ENCODE data around the gene CCDC197.

The CCDC197 gene

DNA sequence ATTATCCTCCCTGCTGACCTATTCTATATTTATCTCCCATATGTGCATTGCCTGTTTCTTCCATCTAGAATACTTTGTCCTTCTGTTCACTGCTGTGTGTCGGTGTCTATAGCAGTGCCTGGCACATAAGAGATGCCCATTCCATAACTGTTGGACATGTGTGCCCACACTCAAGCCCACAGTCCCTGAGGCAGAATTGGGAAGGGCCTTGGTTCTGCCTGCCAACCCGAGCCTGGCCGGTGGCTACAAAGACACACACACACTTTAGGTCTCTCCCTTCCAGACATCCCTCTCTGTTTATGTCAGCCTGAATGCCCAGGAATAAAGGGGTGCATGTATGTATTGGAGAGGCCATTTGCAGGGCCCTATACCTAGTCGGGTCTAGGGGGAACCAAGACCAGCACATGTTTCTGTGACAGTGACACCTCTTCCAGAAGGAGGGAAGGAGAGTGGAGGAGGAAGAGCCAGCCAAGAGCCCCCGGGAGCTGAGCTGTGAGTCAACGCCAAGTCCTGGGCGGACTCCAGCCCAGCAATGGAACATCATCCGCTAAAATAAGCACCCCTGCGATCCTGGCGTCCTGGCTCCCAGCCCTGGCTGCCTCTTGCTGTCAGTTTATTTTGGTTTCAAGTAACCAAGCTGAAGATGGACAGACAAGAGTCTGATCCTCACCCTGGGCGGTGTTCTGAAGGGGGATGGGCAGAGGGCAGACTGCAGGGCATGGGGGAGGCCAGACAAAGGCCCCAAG, 16.5 kb upstream of the CCDC197 start:
- no peak for DNase-seq

GRCh38 chr14:93981316-93982229, 15.5 kb upstream of the CCDC197 start:
- peak in 1 of 2 experiments; percentile 23 for DNase-seq

DNA sequence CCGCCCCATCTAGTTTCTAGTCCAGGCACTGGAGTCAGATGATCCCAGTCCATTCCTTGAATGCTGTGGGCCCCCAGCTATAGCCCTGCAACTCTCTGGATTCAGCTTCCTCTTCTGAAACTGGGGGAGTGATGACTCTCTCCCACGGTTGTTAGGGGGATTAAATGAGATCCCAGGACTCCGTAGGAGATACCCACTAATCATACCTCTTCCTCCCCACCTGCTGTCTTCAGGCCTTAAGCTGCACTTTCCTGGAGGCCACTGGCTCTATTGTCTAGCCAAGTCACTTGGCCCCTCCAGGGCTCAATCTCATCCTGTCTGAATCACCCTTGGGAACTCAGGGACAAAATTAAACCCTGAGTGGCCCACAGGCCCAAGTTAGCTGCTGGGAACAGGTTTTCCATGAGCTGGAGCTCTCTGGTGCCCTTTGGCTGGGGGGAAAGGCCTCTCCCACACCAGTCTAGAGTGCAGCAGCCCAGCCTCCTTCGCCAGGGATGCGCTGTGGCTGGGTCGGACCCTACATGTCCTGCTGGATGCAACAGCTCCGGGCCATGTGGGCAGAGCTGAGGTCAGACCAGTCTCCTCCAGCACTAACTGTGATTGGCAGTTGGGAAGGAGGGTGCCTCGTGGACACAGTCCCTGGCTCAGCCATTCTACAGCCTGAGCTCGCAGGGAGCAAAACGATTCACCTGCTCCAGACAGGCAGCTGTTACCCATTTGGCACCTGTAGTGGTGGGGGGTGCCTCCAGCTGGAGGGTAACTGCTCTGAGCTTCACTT, 14.7 kb upstream of the CCDC197 start:
- DNase-seq, result peak in 1 of 2 experiments; percentile 53

GRCh38 chr14:93984070-93984469, 13.0 kb upstream of the CCDC197 start:
- DNase-seq, result no peak

GRCh38 chr14:93984987-93985410, 12.1 kb upstream of the CCDC197 start:
- peak in 1 of 2 experiments; percentile 32 for DNase-seq

DNA sequence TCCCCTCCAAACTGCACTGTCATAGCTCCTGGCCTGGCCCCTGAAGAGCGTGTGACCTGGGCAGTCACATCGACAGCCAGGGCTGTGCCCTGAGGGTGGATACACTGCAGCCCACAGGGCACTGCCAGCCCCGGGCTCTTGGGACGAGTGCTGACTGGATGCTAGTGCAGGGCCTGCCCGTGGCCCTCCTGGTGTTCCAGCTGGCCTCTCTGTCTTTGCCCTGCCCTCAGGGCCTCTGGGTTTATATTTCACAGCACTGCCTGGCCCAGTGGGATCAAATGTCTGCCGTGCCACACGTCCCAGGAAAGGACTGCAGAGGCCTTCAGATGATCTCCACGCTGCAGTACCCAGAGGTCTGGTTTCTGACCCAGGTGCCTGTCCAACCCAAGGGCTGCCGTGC, 10.1 kb upstream of the CCDC197 start:
- peak; percentile 36 to 68 for DNase-seq

DNA sequence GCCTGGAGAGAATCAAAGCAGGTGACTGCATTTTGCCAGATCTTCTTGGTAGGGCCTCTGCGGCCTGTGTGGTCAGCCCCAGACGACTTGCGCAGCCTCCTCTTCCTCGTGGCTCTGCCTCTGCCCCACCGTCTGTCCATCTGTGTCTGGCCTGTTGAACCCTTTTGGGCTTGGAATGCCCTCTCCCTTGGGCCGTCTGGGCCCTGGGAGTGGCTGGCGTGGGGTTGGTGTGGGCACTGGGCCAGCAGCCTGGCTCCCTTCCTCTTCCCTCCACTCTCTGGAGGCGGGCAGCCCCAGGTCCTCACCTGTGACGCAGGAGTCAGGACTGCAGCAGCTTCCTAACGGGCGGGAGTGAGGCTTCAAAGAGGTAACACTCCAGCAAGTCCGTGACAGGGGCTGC, 9.7 kb upstream of the CCDC197 start:
- no peak for DNase-seq

DNA sequence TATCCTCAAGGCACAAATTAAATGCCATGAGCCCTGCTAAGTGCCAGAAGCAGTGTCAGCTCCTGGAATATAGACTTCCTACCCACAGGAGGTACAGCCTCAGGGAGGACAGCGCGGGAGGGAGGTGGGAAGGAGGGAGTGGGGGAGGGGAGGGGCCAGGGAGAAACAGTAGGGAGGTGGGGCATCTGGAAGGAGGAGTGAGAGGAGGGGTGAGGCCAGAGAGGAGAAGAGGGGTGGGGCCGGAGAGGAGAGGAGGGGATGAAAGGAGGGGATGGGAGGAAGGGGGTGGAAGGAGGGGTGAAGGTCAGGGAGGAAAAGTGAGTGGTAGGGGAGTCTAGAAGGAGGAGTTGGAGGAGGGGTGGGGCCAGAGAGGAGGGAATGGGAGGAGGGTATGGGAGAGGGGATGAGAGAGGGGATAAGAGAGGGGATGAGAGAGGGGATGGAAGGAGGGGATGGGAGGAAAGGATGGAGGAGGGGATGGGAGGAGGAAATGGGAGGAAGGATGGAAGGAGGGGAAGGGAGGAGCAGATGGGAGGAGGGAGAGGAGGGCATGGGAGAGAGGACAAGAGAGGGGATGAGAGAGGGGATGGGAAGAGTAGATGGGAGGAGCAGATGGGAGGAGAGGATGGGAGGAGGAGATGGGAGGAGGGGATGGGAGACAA, 9.2 kb upstream of the CCDC197 start:
- DNase-seq, result no peak

- DNase-seq, result no peak
Observed at GRCh38 chr14:93989939-93990338, 7.2 kb upstream of the CCDC197 start.

DNA sequence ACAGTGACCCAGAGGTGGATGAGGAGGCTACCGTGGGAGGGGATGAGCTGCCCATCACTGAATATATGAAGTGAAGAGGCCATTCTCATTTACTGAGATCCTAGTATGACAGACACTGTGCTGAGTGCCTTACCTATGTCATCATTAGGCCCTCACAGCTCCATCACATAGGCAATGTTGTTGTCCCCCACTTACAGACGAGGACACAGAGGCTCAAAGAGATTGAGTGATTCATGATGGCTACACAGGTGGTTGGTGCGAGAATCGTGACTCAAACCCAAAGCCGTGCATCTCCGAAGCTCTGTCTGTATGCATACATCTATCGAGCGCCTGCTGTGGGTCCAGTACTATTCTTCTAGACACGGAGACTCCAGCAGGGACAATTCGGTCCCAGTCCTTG, 5.9 kb upstream of the CCDC197 start:
- DNase-seq, result no peak

DNA sequence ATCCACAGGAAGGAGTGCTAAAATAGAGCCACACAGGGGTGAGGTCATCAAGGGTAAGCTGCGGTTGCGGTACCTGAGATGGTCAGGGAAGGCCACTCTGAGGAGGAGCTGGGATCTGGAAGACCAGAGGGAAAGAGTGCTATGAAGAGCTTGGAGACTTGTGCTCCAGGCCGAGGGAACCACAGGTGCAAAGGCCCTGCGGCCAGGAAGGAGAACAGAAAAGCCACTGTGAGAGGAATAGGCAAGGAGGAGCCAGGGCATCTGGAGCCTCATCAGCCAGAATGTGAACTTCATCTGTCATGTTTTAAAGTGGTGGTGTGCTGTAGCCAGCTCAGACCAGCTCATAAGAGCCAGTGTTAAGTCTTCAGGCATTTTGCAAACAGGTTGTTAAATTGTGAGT, 5.5 kb upstream of the CCDC197 start:
- no peak for DNase-seq

- DNase-seq, result no peak
Observed at GRCh38 chr14:93993382-93993781, 3.7 kb upstream of the CCDC197 start.

GRCh38 chr14:93994919-93995682, 2.0 kb upstream of the CCDC197 start:
- DNase-seq, result no peak

GRCh38 chr14:93996130-93996695, 888 bp upstream of the CCDC197 start:
- no peak for DNase-seq

DNA sequence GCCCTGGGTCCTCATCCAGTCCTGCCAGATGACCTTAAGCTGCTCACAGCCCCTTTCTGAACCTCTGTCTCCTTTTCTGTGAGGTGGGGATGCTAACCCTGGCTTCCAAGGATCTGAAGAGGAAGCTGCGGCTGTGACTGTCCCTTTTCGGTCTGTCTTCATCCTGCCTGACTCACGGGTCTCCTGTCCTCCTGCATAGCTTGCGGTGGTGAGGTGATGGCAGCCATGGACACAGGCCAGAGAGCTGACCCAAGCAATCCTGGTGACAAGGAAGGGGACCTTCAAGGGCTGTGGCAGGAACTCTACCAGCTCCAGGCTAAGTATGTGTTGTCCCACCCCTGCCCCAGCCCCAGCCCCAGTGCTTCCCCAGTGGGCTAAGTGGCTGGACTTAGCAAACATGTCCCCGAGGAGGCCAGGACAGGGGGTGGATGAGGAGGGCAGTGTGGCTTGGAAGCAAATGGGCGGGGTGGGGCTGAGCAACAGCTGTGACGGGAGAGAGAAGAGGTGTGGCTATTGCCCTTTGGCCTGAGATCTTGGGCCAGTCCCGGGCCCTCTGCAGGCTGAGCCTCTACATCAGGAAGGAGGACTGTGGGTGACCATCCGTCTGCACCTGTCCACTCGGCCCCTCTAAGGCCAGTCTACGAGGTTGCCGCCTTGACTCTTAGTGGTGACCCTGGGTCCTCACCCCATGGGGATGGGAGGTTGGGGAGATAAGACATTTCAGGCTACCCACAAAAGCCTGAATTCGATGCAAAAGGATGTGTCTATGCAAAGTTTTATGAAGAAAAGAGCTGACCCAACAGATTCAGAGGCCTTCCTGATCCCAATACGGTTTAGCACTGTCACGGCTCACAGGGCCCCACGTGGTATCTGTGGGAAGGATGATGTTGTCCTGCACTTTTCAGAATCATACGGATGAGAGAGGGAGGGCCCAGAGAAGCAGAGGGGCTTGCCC, 1.1 kb downstream of the CCDC197 start:
- DNase-seq, result no peak

DNA sequence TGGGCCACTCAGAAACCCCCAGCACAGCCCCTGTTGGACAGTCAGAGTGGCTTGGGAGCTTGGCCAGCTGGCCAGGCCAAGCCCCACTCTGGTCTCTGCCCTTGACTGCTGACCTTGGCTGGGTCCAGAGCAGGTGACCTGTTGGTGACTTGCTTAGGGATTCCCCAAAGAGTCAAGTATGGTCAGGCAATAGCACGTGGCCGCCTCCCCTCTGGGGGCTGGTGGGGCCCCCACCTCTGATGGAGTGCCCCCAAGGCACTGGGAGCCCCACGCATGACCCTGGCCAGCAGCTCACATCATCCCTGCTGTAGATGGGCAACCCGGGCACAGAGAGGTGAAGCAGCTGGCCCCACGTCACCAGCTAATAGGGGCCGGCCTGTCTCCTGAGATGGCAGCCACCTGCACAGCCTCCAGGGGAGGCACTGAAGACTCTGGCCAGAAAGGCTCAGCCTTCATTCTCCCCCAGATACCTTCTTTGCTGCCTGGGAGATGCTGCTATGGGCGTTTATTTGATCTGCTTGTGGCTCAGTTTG, 1.8 kb downstream of the CCDC197 start:
- no peak for DNase-seq

DNA sequence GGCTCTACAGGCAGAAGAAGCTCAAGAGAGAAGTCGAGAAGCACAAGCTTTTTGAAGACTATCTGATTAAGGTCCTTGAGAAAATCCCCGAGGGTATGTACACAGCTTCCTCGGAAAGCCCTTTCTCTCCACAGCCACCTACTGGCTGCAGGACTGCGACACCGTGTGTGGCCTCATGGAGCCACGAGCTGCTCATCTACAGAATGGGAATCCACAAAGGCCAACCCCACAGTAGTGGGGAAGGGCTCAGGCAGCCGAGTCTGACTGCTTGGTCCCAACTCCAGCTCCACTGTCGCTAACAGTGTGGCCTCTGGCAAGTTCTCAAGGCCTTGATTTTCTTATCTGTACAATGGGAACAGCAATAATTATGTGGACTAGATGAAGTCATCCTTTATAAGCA, 2.5 kb downstream of the CCDC197 start:
- DNase-seq, result peak; percentile 20 to 67

- no peak for DNase-seq
Observed at GRCh38 chr14:94000267-94000666, 3.2 kb downstream of the CCDC197 start.

DNA sequence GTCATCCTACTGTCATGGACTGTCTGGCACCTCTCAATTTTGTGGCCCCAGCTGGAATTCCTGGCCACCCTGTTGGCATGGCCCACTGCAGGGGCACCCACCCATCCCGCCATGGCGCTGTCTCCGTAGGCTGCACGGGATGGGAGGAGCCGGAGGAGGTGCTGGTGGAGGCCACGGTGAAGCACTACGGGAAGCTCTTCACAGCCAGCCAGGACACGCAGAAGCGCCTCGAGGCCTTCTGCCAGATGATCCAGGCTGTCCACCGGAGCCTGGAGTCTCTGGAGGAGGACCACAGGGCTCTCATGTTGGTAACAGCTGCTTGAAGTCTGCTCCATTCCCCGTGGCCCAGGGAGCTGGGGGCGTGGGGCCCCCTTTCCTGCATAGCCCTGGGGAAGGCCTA, 3.9 kb downstream of the CCDC197 start:
- peak in 1 of 2 experiments; percentile 65 for DNase-seq
